Left lung (tissue), 10 donors: ENCODE results near the gene KATNAL1. TPM values are rescaled to one million over a fixed set of nuclear protein-coding genes. Genes with fewer than 3 reads are reported as not detected.

Experiments used
- ATAC-seq: fragments of 200-7000 bp; cut with Tn5 transposase; one replicate; pipeline ENCODE4 v1.9.1; 2020; ENCODE audit warnings: moderate library complexity
- DNase-seq, 4 donors: peaks; one replicate each; pipeline ENCODE4 v3.0.0-alpha.2; 2013 to 2020
- H3K27ac ChIP-seq, 2 donors: fragments of 200-600 bp; sonication (generic) in 1 of 2; one replicate each; pipeline versions ENCODE4 v1.5.0 to v1.8.0; 2020 to 2021
- H3K27me3 ChIP-seq, 2 donors: fragments of 200-600 bp; sonication (generic) in 1 of 2; one replicate each; pipeline versions ENCODE4 v1.5.0 to v1.8.0; 2020 to 2021
- H3K36me3 ChIP-seq, 2 donors: fragments of 200-600 bp; sonication (generic) in 1 of 2; one replicate each; pipeline versions ENCODE4 v1.5.0 to v1.8.0; 2020 to 2021
- H3K4me1 ChIP-seq, 2 donors: fragments of 200-600 bp; one replicate each; pipeline ENCODE4 v1.8.0; 2021
- H3K4me3 ChIP-seq, 2 donors: fragments of 200-600 bp; sonication (generic) in 1 of 2; one replicate each; pipeline versions ENCODE4 v1.5.0 to v1.8.0; 2020 to 2021; ENCODE audit warnings: mild to moderate bottlenecking in 1 of 2
- H3K9me3 ChIP-seq, 2 donors: fragments of 200-600 bp; sonication (generic) in 1 of 2; one replicate each; pipeline versions ENCODE4 v1.5.0 to v1.8.0; 2020 to 2021
- CTCF ChIP-seq, 2 donors: fragments of 200-600 bp; sonication (generic) in 1 of 2; IDR thresholded peaks; one replicate each; pipeline versions ENCODE4 v1.5.0 to v1.8.0; 2021; ENCODE audit warnings: antibody characterized with exemption in 2 of 2
- intact Hi-C, 2 donors: fragments of 100-400 bp; cut with DNase I; formaldehyde crosslinking; loops; one replicate each; pipeline versions ENCODE4 v1.11.2 to v1.14.2; 2022
- polyA plus RNA-seq, 6 donors: library from polyadenylated mRNA; unstranded; fragments of 120-200 nt; gene quantifications; one replicate each; pipeline ENCODE4 v1.2.1, GENCODE V29; 2013; ENCODE audit not compliant: insufficient read length in 6 of 6
- total RNA-seq, 2 donors: library from RNA; stranded (reverse); fragmentation: NEBNext Ultra II Directional; extraction: Animal tissue kit (Norgen Biotek cat#: 25700); gene quantifications; one replicate each; pipeline ENCODE4 v1.2.1, GENCODE V29; 2021
- donor health status: DM: no; HTN: yes; CAD: no.
- donor health status: DM: no; HTN: no; CAD: no.

Gene KATNAL1
- total and polyA plus RNA-seq, 8 donors = 13.9 to 24.9 (median 16.2) TPM

GRCh38 chr13:30255696-30256095, 51.7 kb downstream of the KATNAL1 start:
- Histone ChIP-seq H3K4me3 (no peak overlapping the region), H3K9me3 (no peaks in the 10 kb centered on the region), H3K36me3 (no peaks in the 10 kb centered on the region), H3K27ac (no peak overlapping the region), H3K27me3 (no peaks in the 10 kb centered on the region), H3K4me1 (no peaks in the 10 kb centered on the region)
- intact Hi-C loops = no loop called here
- TF ChIP-seq CTCF (IDR thresholded peaks at IDR 0.05) = peak in 1 of 2 donors; percentile 11
- DNase-seq (no peak), ATAC-seq (no peak)

- Histone ChIP-seq H3K4me1 (no peaks in the 10 kb centered on the region), H3K27ac (no peak overlapping the region), H3K9me3 (peaks cover 0 to 10% of the 10 kb centered on the region in 2 donors), H3K27me3 (no peaks in the 10 kb centered on the region), H3K4me3 (no peak overlapping the region), H3K36me3 (peaks cover 0 to 10% of the 10 kb centered on the region in 2 donors)
- intact Hi-C loops = no loop called here
- TF ChIP-seq CTCF (IDR thresholded peaks at IDR 0.05) = no peak
- ATAC-seq = no peak
- DNase-seq = no peak
These were observed 53.5 kb downstream of the KATNAL1 start for GRCh38 chr13:30253830-30254229.

- Histone ChIP-seq H3K4me3 (no peak overlapping the region), H3K27ac (no peak overlapping the region), H3K4me1 (no peaks in the 10 kb centered on the region), H3K36me3 (peaks cover 0 to 11% of the 10 kb centered on the region in 2 donors), H3K9me3 (peaks cover 0 to 12% of the 10 kb centered on the region in 2 donors), H3K27me3 (no peaks in the 10 kb centered on the region)
- DNase-seq (no peak), ATAC-seq (no peak)
- TF ChIP-seq CTCF (IDR thresholded peaks at IDR 0.05) = no peak
- intact Hi-C loops = no loop called here
These were observed 59.9 kb downstream of the KATNAL1 start for GRCh38 chr13:30247406-30247805.

- no peak overlapping the region for H3K4me3 ChIP-seq
- H3K4me1 ChIP-seq = no peaks in the 10 kb centered on the region
- TF ChIP-seq CTCF (IDR thresholded peaks at IDR 0.05) = no peak
- H3K27ac ChIP-seq = no peak overlapping the region
- no peaks in the 10 kb centered on the region for H3K27me3 ChIP-seq
- ATAC-seq (no peak), DNase-seq (peak in 2 of 4 donors; percentile 17 to 28)
- H3K9me3 ChIP-seq = no peaks in the 10 kb centered on the region
- intact Hi-C loops = no loop called here
- H3K36me3 ChIP-seq = peaks cover 0 to 9% of the 10 kb centered on the region in 2 donors
These were observed 65.8 kb downstream of the KATNAL1 start for GRCh38 chr13:30241532-30241931.

GRCh38 chr13:30240608-30241007, 66.7 kb downstream of the KATNAL1 start:
- Histone ChIP-seq H3K27me3 (no peaks in the 10 kb centered on the region), H3K9me3 (no peaks in the 10 kb centered on the region), H3K4me3 (no peak overlapping the region), H3K27ac (no peak overlapping the region), H3K4me1 (no peaks in the 10 kb centered on the region), H3K36me3 (peaks cover 0 to 9% of the 10 kb centered on the region in 2 donors)
- no peak for TF ChIP-seq CTCF (IDR thresholded peaks at IDR 0.05)
- ATAC-seq (no peak), DNase-seq (no peak)
- intact Hi-C loops = no loop called here
